Type B pancreatic cell (in vitro differentiated cells): ENCODE measurements around the gene CLDN12. TPM values are rescaled to one million over a fixed set of nuclear protein-coding genes. Genes with fewer than 3 reads are reported as not detected.

ENCODE experiments used
- DNase-seq: peaks from one replicate; pipeline ENCODE4 v3.0.0; 2021; ENCODE audit warnings: mixed read lengths; ENCODE audit not compliant: unreplicated experiment; ENCODE audit errors: extremely low spot score
- H3K27ac Mint-ChIP-seq: 2 replicates; pipeline ENCODE4 v1.8.0; 2021; ENCODE audit warnings: mild to moderate bottlenecking, mixed read lengths
- H3K27me3 Mint-ChIP-seq: 2 replicates; pipeline ENCODE4 v1.8.0; 2021; ENCODE audit warnings: mixed read lengths
- H3K36me3 Mint-ChIP-seq: 2 replicates; pipeline ENCODE4 v1.8.0; 2021; ENCODE audit warnings: mixed read lengths
- H3K4me1 Mint-ChIP-seq: one replicate; pipeline ENCODE4 v1.8.0; 2021; ENCODE audit warnings: mixed read lengths; ENCODE audit not compliant: unreplicated experiment
- H3K4me3 Mint-ChIP-seq: 2 replicates; pipeline ENCODE4 v1.8.0; 2021; ENCODE audit warnings: mild to moderate bottlenecking, mixed read lengths
- H3K9me3 Mint-ChIP-seq: 2 replicates; pipeline ENCODE4 v1.8.0; 2021; ENCODE audit warnings: mixed read lengths
- CTCF ChIP-seq: fragments of 200-600 bp; sonication (generic); conservative IDR thresholded peaks from 2 replicates; pipeline ENCODE4 v1.5.0; 2021; ENCODE audit warnings: antibody characterized with exemption, mild to moderate bottlenecking
- total RNA-seq: library from RNA; stranded (reverse); gene quantifications from 2 replicates; pipeline ENCODE4 v1.2.1, GENCODE V29; 2021; ENCODE audit warnings: low replicate concordance

Gene CLDN12
- total RNA-seq, 1 donor from 2014 or later: 36.3 TPM

GRCh38 chr7:90432752-90433151, 29.5 kb downstream of the CLDN12 start:
- H3K27ac Mint-ChIP-seq: no peak overlapping the region
- H3K4me3 Mint-ChIP-seq: no peak overlapping the region
- H3K27me3 Mint-ChIP-seq: no peaks in the 10 kb centered on the region
- no peak for DNase-seq
- TF ChIP-seq CTCF: no peak
- peaks cover 3% of the 10 kb centered on the region for H3K36me3 Mint-ChIP-seq
- no peaks in the 10 kb centered on the region for H3K9me3 Mint-ChIP-seq
- peaks cover 10% of the 10 kb centered on the region for H3K4me1 Mint-ChIP-seq

- peaks cover 10% of the 10 kb centered on the region for H3K4me1 Mint-ChIP-seq
- DNase-seq: no peak
- H3K4me3 Mint-ChIP-seq: no peak overlapping the region
- H3K9me3 Mint-ChIP-seq: peaks cover 1% of the 10 kb centered on the region
- peaks cover 3% of the 10 kb centered on the region for H3K36me3 Mint-ChIP-seq
- no peak for TF ChIP-seq CTCF
- no peaks in the 10 kb centered on the region for H3K27me3 Mint-ChIP-seq
- H3K27ac Mint-ChIP-seq: no peak overlapping the region
Measured at GRCh38 chr7:90433221-90433620, 30.0 kb downstream of the CLDN12 start.

GRCh38 chr7:90445633-90446032, 42.4 kb downstream of the CLDN12 start:
- no peaks in the 10 kb centered on the region for H3K4me1 Mint-ChIP-seq
- H3K27ac Mint-ChIP-seq: no peak overlapping the region
- TF ChIP-seq CTCF: no peak
- H3K27me3 Mint-ChIP-seq: no peaks in the 10 kb centered on the region
- no peak for DNase-seq
- no peaks in the 10 kb centered on the region for H3K36me3 Mint-ChIP-seq
- no peak overlapping the region for H3K4me3 Mint-ChIP-seq
- no peaks in the 10 kb centered on the region for H3K9me3 Mint-ChIP-seq

GRCh38 chr7:90446137-90446899, 43.1 kb downstream of the CLDN12 start:
- Mint-ChIP-seq H3K4me1 (no peaks in the 10 kb centered on the region), H3K36me3 (no peaks in the 10 kb centered on the region), H3K27me3 (no peaks in the 10 kb centered on the region), H3K9me3 (no peaks in the 10 kb centered on the region), H3K27ac (no peak overlapping the region), H3K4me3 (no peak overlapping the region)
- no peak for TF ChIP-seq CTCF
- DNase-seq: no peak

GRCh38 chr7:90453259-90453891, 50.1 kb downstream of the CLDN12 start:
- peaks cover 13% of the 10 kb centered on the region for H3K4me1 Mint-ChIP-seq
- H3K27me3 Mint-ChIP-seq: peaks cover 11% of the 10 kb centered on the region
- H3K36me3 Mint-ChIP-seq: no peaks in the 10 kb centered on the region
- DNase-seq: no peak
- TF ChIP-seq CTCF: no peak
- H3K27ac Mint-ChIP-seq: no peak overlapping the region
- no peaks in the 10 kb centered on the region for H3K9me3 Mint-ChIP-seq
- H3K4me3 Mint-ChIP-seq: no peak overlapping the region
